ENCODE results near the gene AGBL4. TPM values are rescaled to one million over a fixed set of nuclear protein-coding genes. Genes with fewer than 3 reads are reported as not detected.
A peak's percentile ranks its signal among the peaks of the same experiment; 100 is the strongest.

AGBL4 gene
- total and polyA plus RNA-seq, 11 donors, result 0.40 to 1.4 (median 0.54) TPM; not detected in 3

DNA sequence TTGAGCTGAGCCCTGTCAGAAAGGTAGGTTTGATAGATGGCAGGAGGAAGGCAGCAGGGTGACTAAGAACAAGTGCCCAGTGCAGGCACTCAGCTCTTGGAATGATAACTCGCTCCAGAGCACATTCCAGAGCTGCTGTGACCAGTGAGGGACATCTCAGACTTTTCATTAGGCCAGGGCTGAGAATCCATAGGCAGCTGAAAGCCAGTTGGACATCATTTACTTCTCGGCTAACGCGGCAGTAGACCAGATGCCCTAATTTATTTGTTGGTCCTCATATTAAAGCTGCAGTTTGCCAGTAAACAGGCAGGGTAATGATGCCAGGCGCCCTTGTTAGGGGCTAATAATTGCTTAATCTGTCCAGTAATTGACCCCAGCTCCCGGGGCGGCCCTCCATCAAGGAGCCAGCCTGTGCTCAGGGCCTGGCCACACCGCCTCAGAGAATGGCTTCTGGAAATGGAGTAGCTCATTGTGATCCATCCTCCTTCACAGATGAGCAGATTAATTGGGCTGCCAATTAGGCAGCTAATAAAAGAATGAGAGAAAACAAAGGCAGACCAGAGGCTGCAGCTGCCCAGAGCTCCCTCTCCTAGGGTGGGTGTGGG is 1369.0 kb downstream of the AGBL4 start:
- Histone ChIP-seq H3K36me3 (no peaks in the 10 kb centered on the region), H3K4me3 (no peak overlapping the region), H3K27ac (no peak overlapping the region), H3K9me3 (no peaks in the 10 kb centered on the region), H3K27me3 (no peaks in the 10 kb centered on the region), H3K4me1 (peaks cover 0 to 5% (median 0%) of the 10 kb centered on the region in 12 donors)
- ATAC-seq, result peak in 3 of 4 donors; percentile 53 to 72 (median 58)
- intact Hi-C loops (cut with DNase I), result no loop called here
- no peak for DNase-seq
- no peak for TF ChIP-seq CTCF (IDR thresholded peaks at IDR 0.05)
- no peak for TF ChIP-seq POLR2A (IDR thresholded peaks at IDR 0.05)
- WGBS, 4 donors, result 63 to 78% (median 66%) methylated on average over 8 of the region's 8 CpGs

- Histone ChIP-seq H3K27ac (no peak overlapping the region), H3K9me3 (no peaks in the 10 kb centered on the region), H3K27me3 (no peaks in the 10 kb centered on the region), H3K4me1 (peaks cover 0 to 5% (median 0%) of the 10 kb centered on the region in 12 donors), H3K36me3 (no peaks in the 10 kb centered on the region), H3K4me3 (no peak overlapping the region)
- DNase-seq, result no peak
- WGBS, 4 donors, result 85 to 92% (median 91%) methylated on average over 6 of the region's 6 CpGs
- intact Hi-C loops (cut with DNase I), result no loop called here
- ATAC-seq, result no peak
- TF ChIP-seq POLR2A (IDR thresholded peaks at IDR 0.05) (no peak), CTCF (IDR thresholded peaks at IDR 0.05) (no peak)
Observed at GRCh38 chr1:48652334-48652733, 1371.4 kb downstream of the AGBL4 start.

GRCh38 chr1:48649880-48650279 is 1373.9 kb downstream of the AGBL4 start:
- Histone ChIP-seq H3K4me1 (peaks cover 0 to 5% (median 0%) of the 10 kb centered on the region in 12 donors), H3K4me3 (no peak overlapping the region), H3K27me3 (no peaks in the 10 kb centered on the region), H3K9me3 (no peaks in the 10 kb centered on the region), H3K27ac (no peak overlapping the region), H3K36me3 (no peaks in the 10 kb centered on the region)
- 87 to 93% (median 91%) methylated on average over 3 of the region's 3 CpGs for WGBS, 4 donors
- no peak for DNase-seq
- TF ChIP-seq POLR2A (IDR thresholded peaks at IDR 0.05), result no peak
- TF ChIP-seq CTCF (IDR thresholded peaks at IDR 0.05), result no peak
- intact Hi-C loops (cut with DNase I), result no loop called here
- ATAC-seq, result no peak

DNA sequence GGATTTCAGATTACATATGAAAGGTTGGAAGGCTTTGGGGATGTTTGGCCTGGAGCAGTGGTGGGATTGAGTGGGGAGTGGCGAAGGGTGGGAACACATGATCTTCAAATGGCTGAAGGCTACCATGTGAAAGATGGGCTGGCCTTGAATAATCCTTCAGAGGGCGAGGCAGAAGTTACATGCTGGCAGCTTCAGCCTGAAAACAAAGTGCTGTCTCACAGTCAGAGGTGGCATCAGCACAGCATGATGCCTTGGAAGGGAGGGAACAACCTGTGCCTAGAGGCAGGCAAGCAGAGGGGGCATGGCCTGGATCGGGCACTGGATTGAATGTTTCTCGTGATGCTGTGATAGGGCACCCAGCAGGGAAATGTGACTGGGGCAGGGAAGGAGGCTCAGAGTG is 1377.9 kb downstream of the AGBL4 start:
- Histone ChIP-seq H3K4me3 (no peak overlapping the region), H3K36me3 (no peaks in the 10 kb centered on the region), H3K4me1 (no peaks in the 10 kb centered on the region), H3K27me3 (peaks cover 0 to 14% (median 0%) of the 10 kb centered on the region in 9 donors), H3K27ac (no peak overlapping the region), H3K9me3 (no peaks in the 10 kb centered on the region)
- DNase-seq (no peak), ATAC-seq (no peak)
- intact Hi-C loops (cut with DNase I), result no loop called here
- 60 to 80% (median 68%) methylated on average over 4 of the region's 4 CpGs for WGBS, 4 donors
- TF ChIP-seq CTCF (IDR thresholded peaks at IDR 0.05) (no peak), POLR2A (IDR thresholded peaks at IDR 0.05) (no peak)

Measured in heart left ventricle (tissue), 16 donors.